ENCODE measurements around the gene N4BP2L2. TPM values are rescaled to one million over a fixed set of nuclear protein-coding genes. Genes with fewer than 3 reads are reported as not detected.
A peak's percentile ranks its signal among the peaks of the same experiment; 100 is the strongest.
"Not testable (repeated sequence)": the region's sequence is repeated elsewhere in the genome, so short reads cannot be mapped to it uniquely, and the experiment has no call there.

The N4BP2L2 gene
- total RNA-seq, 2 experiments from 2014 or later = 81.1 to 82.3 TPM

GRCh38 chr13:32560842-32561241 lies 22.2 kb upstream of the N4BP2L2 start:
- H3K4me1 Mint-ChIP-seq (ENCODE audit: low read depth); H3K27me3 Mint-ChIP-seq (ENCODE audit: low read depth); intact Hi-C loops (cut with micrococcal nuclease); CTCF ChIA-PET; H3K36me3 Mint-ChIP-seq (ENCODE audit: low read depth); H3K27ac Mint-ChIP-seq; DNase-seq; H3K4me3 Mint-ChIP-seq: not testable (repeated sequence)
- H3K9me3 Mint-ChIP-seq = peaks cover 16% of the 10 kb centered on the region

GRCh38 chr13:32555613-32556012 lies 17.0 kb upstream of the N4BP2L2 start:
- CTCF ChIA-PET = interaction anchor here (1.1 kb wide), 1 partner anchor 68 kb away, joined by 3 read pairs; no protein-coding TSS in a partner anchor
- no peak for DNase-seq
- intact Hi-C loops (cut with micrococcal nuclease) = no loop called here
- H3K27ac Mint-ChIP-seq = no peak overlapping the region
- H3K4me3 Mint-ChIP-seq = no peak overlapping the region
- peaks cover 2% of the 10 kb centered on the region for H3K9me3 Mint-ChIP-seq
- H3K27me3 Mint-ChIP-seq (ENCODE audit: low read depth) = no peaks in the 10 kb centered on the region
- peaks cover 1% of the 10 kb centered on the region for H3K4me1 Mint-ChIP-seq (ENCODE audit: low read depth)
- no peaks in the 10 kb centered on the region for H3K36me3 Mint-ChIP-seq (ENCODE audit: low read depth)

- intact Hi-C loops (cut with micrococcal nuclease) = no loop called here
- Mint-ChIP-seq H3K4me1 (ENCODE audit: low read depth) (peaks cover 1% of the 10 kb centered on the region), H3K27ac (no peak overlapping the region), H3K27me3 (ENCODE audit: low read depth) (no peaks in the 10 kb centered on the region), H3K36me3 (ENCODE audit: low read depth) (no peaks in the 10 kb centered on the region), H3K9me3 (no peaks in the 10 kb centered on the region), H3K4me3 (no peak overlapping the region)
- no peak for DNase-seq
- CTCF ChIA-PET = no interaction called here
Measured at GRCh38 chr13:32553720-32554119, 15.1 kb upstream of the N4BP2L2 start.

GRCh38 chr13:32549788-32550187 lies 11.2 kb upstream of the N4BP2L2 start:
- H3K27ac Mint-ChIP-seq = no peak overlapping the region
- intact Hi-C loops (cut with micrococcal nuclease) = no loop called here
- H3K36me3 Mint-ChIP-seq (ENCODE audit: low read depth) = no peaks in the 10 kb centered on the region
- CTCF ChIA-PET = no interaction called here
- H3K9me3 Mint-ChIP-seq = no peaks in the 10 kb centered on the region
- H3K4me3 Mint-ChIP-seq = no peak overlapping the region
- no peaks in the 10 kb centered on the region for H3K4me1 Mint-ChIP-seq (ENCODE audit: low read depth)
- H3K27me3 Mint-ChIP-seq (ENCODE audit: low read depth) = peaks cover 3% of the 10 kb centered on the region
- no peak for DNase-seq

- Mint-ChIP-seq H3K36me3 (ENCODE audit: low read depth) (no peaks in the 10 kb centered on the region), H3K27ac (no peak overlapping the region), H3K4me3 (no peak overlapping the region), H3K4me1 (ENCODE audit: low read depth) (no peaks in the 10 kb centered on the region), H3K9me3 (no peaks in the 10 kb centered on the region), H3K27me3 (ENCODE audit: low read depth) (peaks cover 3% of the 10 kb centered on the region)
- CTCF ChIA-PET = no interaction called here
- no peak for DNase-seq
- intact Hi-C loops (cut with micrococcal nuclease) = no loop called here
Measured at GRCh38 chr13:32548837-32549236, 10.2 kb upstream of the N4BP2L2 start.

GRCh38 chr13:32545083-32545482 lies 6.5 kb upstream of the N4BP2L2 start:
- intact Hi-C loops (cut with micrococcal nuclease) = no loop called here
- no peak overlapping the region for H3K27ac Mint-ChIP-seq
- no peak overlapping the region for H3K4me3 Mint-ChIP-seq
- H3K27me3 Mint-ChIP-seq (ENCODE audit: low read depth) = peaks cover 3% of the 10 kb centered on the region
- no peaks in the 10 kb centered on the region for H3K9me3 Mint-ChIP-seq
- H3K36me3 Mint-ChIP-seq (ENCODE audit: low read depth) = no peaks in the 10 kb centered on the region
- CTCF ChIA-PET = no interaction called here
- DNase-seq = no peak
- H3K4me1 Mint-ChIP-seq (ENCODE audit: low read depth) = no peaks in the 10 kb centered on the region

GRCh38 chr13:32542221-32542620 lies 3.6 kb upstream of the N4BP2L2 start:
- Mint-ChIP-seq H3K36me3 (ENCODE audit: low read depth) (peaks cover 11% of the 10 kb centered on the region), H3K27me3 (ENCODE audit: low read depth) (peaks cover 3% of the 10 kb centered on the region), H3K4me1 (ENCODE audit: low read depth) (peaks cover 10% of the 10 kb centered on the region), H3K27ac (no peak overlapping the region), H3K4me3 (no peak overlapping the region), H3K9me3 (no peaks in the 10 kb centered on the region)
- intact Hi-C loops (cut with micrococcal nuclease) = no loop called here
- CTCF ChIA-PET = no interaction called here
- DNase-seq = no peak

GRCh38 chr13:32538143-32538620 lies 413 bp downstream of the N4BP2L2 start:
- intact Hi-C loops (cut with micrococcal nuclease) = loop anchor here (1.0 to 5.0 kb wide), 13 partner anchors 48 to 1376 kb away; partner anchors contain the start of genes BRCA2, FRY, HSPH1 and N4BP2L1
- Mint-ChIP-seq H3K4me3 (peak overlapping the region; percentile 97), H3K4me1 (ENCODE audit: low read depth) (peaks cover 43% of the 10 kb centered on the region), H3K27me3 (ENCODE audit: low read depth) (no peaks in the 10 kb centered on the region), H3K36me3 (ENCODE audit: low read depth) (peaks cover 44% of the 10 kb centered on the region), H3K27ac (peak overlapping the region; percentile 99), H3K9me3 (no peaks in the 10 kb centered on the region)
- no peak for DNase-seq
- CTCF ChIA-PET = interaction anchor here (0.8 to 4.0 kb wide), 8 partner anchors 31 to 628 kb away, joined by 3 to 14 read pairs (median 4); partner anchors contain the start of genes BRCA2, N4BP2L1, PDS5B and ZAR1L

GRCh38 chr13:32537580-32538142 lies 934 bp downstream of the N4BP2L2 start:
- Mint-ChIP-seq H3K27me3 (ENCODE audit: low read depth) (no peaks in the 10 kb centered on the region), H3K4me3 (peak overlapping the region; percentile 97), H3K9me3 (no peaks in the 10 kb centered on the region), H3K4me1 (ENCODE audit: low read depth) (peaks cover 47% of the 10 kb centered on the region), H3K36me3 (ENCODE audit: low read depth) (peaks cover 48% of the 10 kb centered on the region), H3K27ac (peak overlapping the region; percentile 99)
- peak; percentile 60 for DNase-seq
- intact Hi-C loops (cut with micrococcal nuclease) = loop anchor here (1.0 to 5.0 kb wide), 13 partner anchors 49 to 1375 kb away; partner anchors contain the start of genes BRCA2, FRY, HSPH1 and N4BP2L1
- CTCF ChIA-PET = interaction anchor here (0.8 to 4.0 kb wide), 8 partner anchors 30 to 627 kb away, joined by 3 to 14 read pairs (median 3); partner anchors contain the start of genes N4BP2L1 and PDS5B

- Mint-ChIP-seq H3K9me3 (no peaks in the 10 kb centered on the region), H3K36me3 (ENCODE audit: low read depth) (peaks cover 52% of the 10 kb centered on the region), H3K27me3 (ENCODE audit: low read depth) (no peaks in the 10 kb centered on the region), H3K4me1 (ENCODE audit: low read depth) (peaks cover 63% of the 10 kb centered on the region), H3K27ac (no peak overlapping the region), H3K4me3 (peak overlapping the region; percentile 0)
- DNase-seq = no peak
- intact Hi-C loops (cut with micrococcal nuclease) = loop anchor here (1.0 to 5.0 kb wide), 4 partner anchors 15 to 1373 kb away; partner anchors contain the start of genes FRY and HSPH1
- CTCF ChIA-PET = interaction anchor here (4.0 kb wide), 1 partner anchor 45 kb away, joined by 14 read pairs; no protein-coding TSS in a partner anchor
Measured at GRCh38 chr13:32535748-32536147, 2.8 kb downstream of the N4BP2L2 start.

- CTCF ChIA-PET = no interaction called here
- Mint-ChIP-seq H3K4me3 (peak overlapping the region; percentile 44), H3K27ac (peak overlapping the region; percentile 62), H3K4me1 (ENCODE audit: low read depth) (peaks cover 69% of the 10 kb centered on the region), H3K27me3 (ENCODE audit: low read depth) (no peaks in the 10 kb centered on the region), H3K9me3 (no peaks in the 10 kb centered on the region), H3K36me3 (ENCODE audit: low read depth) (peaks cover 52% of the 10 kb centered on the region)
- intact Hi-C loops (cut with micrococcal nuclease) = loop anchor here (1.0 to 5.0 kb wide), 4 partner anchors 15 to 1373 kb away; partner anchors contain the start of genes FRY and HSPH1
- DNase-seq = peak; percentile 23
Measured at GRCh38 chr13:32535115-32535514, 3.5 kb downstream of the N4BP2L2 start.

GRCh38 chr13:32530841-32531253 lies 7.7 kb downstream of the N4BP2L2 start:
- Mint-ChIP-seq H3K4me3 (peak overlapping the region; percentile 46), H3K4me1 (ENCODE audit: low read depth) (peaks cover 79% of the 10 kb centered on the region), H3K36me3 (ENCODE audit: low read depth) (peaks cover 41% of the 10 kb centered on the region), H3K9me3 (no peaks in the 10 kb centered on the region), H3K27ac (peak overlapping the region; percentile 72), H3K27me3 (ENCODE audit: low read depth) (no peaks in the 10 kb centered on the region)
- DNase-seq = no peak
- CTCF ChIA-PET = interaction anchor here (0.6 kb wide), 2 partner anchors 227 to 335 kb away, joined by 4 read pairs; no protein-coding TSS in a partner anchor
- intact Hi-C loops (cut with micrococcal nuclease) = no loop called here

- peaks cover 63% of the 10 kb centered on the region for H3K4me1 Mint-ChIP-seq (ENCODE audit: low read depth)
- H3K27ac Mint-ChIP-seq = no peak overlapping the region
- H3K27me3 Mint-ChIP-seq (ENCODE audit: low read depth) = no peaks in the 10 kb centered on the region
- CTCF ChIA-PET = interaction anchor here (0.6 kb wide), 1 partner anchor 12 kb away, joined by 3 read pairs; no protein-coding TSS in a partner anchor
- no peak overlapping the region for H3K4me3 Mint-ChIP-seq
- intact Hi-C loops (cut with micrococcal nuclease) = no loop called here
- H3K9me3 Mint-ChIP-seq = no peaks in the 10 kb centered on the region
- DNase-seq = no peak
- peaks cover 30% of the 10 kb centered on the region for H3K36me3 Mint-ChIP-seq (ENCODE audit: low read depth)
Measured at GRCh38 chr13:32528358-32528757, 10.2 kb downstream of the N4BP2L2 start.
